Loucy (cell line): ENCODE measurements around the gene SPTB.

ENCODE experiments used
- CTCF ChIP-seq: fragments of 200-600 bp; sonication (generic); conservative IDR thresholded peaks from 2 replicates; pipeline ENCODE4 v1.5.1; 2014; ENCODE audit warnings: mild to moderate bottlenecking, antibody characterized with exemption, low read length
- EZH2phosphoT487 ChIP-seq: fragments of 200-600 bp; IDR thresholded peaks from 2 replicates; pipeline ENCODE4 v1.6.1; 2018; ENCODE audit warnings: antibody characterized with exemption, mild to moderate bottlenecking, moderate library complexity, borderline replicate concordance

- no peak for TF ChIP-seq CTCF
- TF ChIP-seq EZH2phosphoT487 = no peak
These were observed 11.6 kb upstream of the SPTB start for GRCh38 chr14:64891173-64891838.
